ENCODE measurements around the gene DLG2. TPM values are rescaled to one million over a fixed set of nuclear protein-coding genes. Genes with fewer than 3 reads are reported as not detected.

Gene DLG2
- total RNA-seq, 4 donors from 2014 or later: 1.3 to 4.7 (median 2.4) TPM

DNA sequence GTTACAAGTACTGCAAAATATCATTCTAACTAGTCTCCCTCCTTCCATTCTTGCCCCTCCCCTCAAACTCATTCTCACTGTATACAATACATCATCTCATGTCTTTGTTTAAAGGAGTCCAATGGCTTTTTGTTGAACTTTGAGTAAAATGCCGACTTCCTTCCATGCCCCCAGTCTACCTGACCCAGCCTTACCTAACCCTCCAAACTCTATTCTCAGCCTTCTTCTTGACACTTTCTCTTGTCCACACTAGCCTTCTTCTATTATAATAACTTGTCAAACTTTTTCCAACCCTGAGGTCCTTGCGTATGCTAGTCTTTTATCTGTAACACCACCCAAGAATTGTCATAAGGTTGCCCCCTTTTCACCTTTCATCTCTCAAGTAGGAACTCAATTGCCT, 1329.6 kb downstream of the DLG2 start:
- TF ChIP-seq, protein P1, sequence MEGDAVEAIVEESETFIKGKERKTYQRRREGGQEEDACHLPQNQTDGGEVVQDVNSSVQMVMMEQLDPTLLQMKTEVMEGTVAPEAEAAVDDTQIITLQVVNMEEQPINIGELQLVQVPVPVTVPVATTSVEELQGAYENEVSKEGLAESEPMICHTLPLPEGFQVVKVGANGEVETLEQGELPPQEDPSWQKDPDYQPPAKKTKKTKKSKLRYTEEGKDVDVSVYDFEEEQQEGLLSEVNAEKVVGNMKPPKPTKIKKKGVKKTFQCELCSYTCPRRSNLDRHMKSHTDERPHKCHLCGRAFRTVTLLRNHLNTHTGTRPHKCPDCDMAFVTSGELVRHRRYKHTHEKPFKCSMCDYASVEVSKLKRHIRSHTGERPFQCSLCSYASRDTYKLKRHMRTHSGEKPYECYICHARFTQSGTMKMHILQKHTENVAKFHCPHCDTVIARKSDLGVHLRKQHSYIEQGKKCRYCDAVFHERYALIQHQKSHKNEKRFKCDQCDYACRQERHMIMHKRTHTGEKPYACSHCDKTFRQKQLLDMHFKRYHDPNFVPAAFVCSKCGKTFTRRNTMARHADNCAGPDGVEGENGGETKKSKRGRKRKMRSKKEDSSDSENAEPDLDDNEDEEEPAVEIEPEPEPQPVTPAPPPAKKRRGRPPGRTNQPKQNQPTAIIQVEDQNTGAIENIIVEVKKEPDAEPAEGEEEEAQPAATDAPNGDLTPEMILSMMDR (IDR thresholded peaks at IDR 0.05 in 4 of 5, conservative IDR thresholded peaks at IDR 0.05 in 1 of 5): no peak
- TF ChIP-seq POLR2A (IDR thresholded peaks at IDR 0.05): no peak
- Histone ChIP-seq H3K9me3 (no peaks in the 10 kb centered on the region), H3K4me3 (no peak overlapping the region), H3K27ac (no peak overlapping the region), H3K36me3 (no peaks in the 10 kb centered on the region), H3K27me3 (no peaks in the 10 kb centered on the region), H3K4me1 (no peaks in the 10 kb centered on the region)
- DNase-seq (no peak), ATAC-seq (no peak)
- intact Hi-C loops (cut with DNase I; ENCODE audit: low total_unique reads) (no loop called here), in situ Hi-C loops (cut with MboI; ENCODE audit: low sequenced_read_pairs in 4 of 4) (no loop called here)

DNA sequence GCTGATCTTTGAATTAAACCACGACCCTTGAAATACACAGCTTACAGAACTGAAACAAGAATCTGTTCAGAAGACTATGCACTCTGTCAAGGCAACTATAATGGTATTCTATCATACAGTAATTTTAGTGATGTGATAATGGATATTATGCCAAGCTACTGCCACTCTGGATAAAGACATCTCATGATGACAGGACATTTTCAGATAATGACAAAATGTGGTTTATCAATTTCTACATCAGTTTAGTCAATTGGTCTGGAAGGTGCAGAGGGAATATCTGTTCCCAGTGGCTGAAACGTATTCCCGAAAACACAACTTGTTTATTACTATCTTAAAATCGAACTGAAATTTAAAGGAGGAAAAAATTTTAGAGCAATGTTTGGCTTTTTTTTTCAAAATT, 1331.3 kb downstream of the DLG2 start:
- no peaks in the 10 kb centered on the region for H3K27me3 ChIP-seq
- no peaks in the 10 kb centered on the region for H3K9me3 ChIP-seq
- no peak for DNase-seq
- in situ Hi-C loops (cut with MboI; ENCODE audit: low sequenced_read_pairs in 4 of 4): no loop called here
- H3K36me3 ChIP-seq: no peaks in the 10 kb centered on the region
- no peak for TF ChIP-seq POLR2A (IDR thresholded peaks at IDR 0.05)
- TF ChIP-seq, protein P1 (IDR thresholded peaks at IDR 0.05 in 4 of 5, conservative IDR thresholded peaks at IDR 0.05 in 1 of 5): no peak
- H3K4me1 ChIP-seq: no peaks in the 10 kb centered on the region
- intact Hi-C loops (cut with DNase I; ENCODE audit: low total_unique reads): no loop called here
- no peak overlapping the region for H3K27ac ChIP-seq
- no peak for ATAC-seq
- no peak overlapping the region for H3K4me3 ChIP-seq

DNA sequence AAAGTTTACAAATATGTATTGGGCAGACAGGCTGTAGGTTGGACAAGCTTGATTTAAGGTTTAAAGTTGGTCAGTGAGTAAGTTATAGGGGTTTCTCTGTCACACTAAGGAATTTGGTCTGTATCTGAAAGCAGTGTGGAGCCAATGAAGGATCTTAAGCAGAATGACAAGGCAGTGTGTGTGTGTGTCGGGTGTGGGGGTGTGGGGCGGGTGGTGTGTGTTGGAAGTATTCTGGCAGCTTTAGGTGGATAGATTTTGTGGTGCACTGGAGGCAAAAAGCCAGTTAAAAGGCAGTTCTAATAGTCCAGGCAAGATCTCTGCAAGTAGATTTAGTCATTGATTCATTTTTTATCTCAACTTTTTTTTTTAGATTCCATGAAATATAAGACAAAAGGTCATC, 1334.2 kb downstream of the DLG2 start:
- DNase-seq (no peak), ATAC-seq (no peak)
- Histone ChIP-seq H3K4me3 (no peak overlapping the region), H3K9me3 (no peaks in the 10 kb centered on the region), H3K27ac (no peak overlapping the region), H3K27me3 (no peaks in the 10 kb centered on the region), H3K36me3 (no peaks in the 10 kb centered on the region), H3K4me1 (no peaks in the 10 kb centered on the region)
- in situ Hi-C loops (cut with MboI; ENCODE audit: low sequenced_read_pairs in 4 of 4): no loop called here
- intact Hi-C loops (cut with DNase I; ENCODE audit: low total_unique reads): no loop called here
- TF ChIP-seq POLR2A (IDR thresholded peaks at IDR 0.05): no peak
- TF ChIP-seq, protein P1 (IDR thresholded peaks at IDR 0.05 in 4 of 5, conservative IDR thresholded peaks at IDR 0.05 in 1 of 5): no peak

DNA sequence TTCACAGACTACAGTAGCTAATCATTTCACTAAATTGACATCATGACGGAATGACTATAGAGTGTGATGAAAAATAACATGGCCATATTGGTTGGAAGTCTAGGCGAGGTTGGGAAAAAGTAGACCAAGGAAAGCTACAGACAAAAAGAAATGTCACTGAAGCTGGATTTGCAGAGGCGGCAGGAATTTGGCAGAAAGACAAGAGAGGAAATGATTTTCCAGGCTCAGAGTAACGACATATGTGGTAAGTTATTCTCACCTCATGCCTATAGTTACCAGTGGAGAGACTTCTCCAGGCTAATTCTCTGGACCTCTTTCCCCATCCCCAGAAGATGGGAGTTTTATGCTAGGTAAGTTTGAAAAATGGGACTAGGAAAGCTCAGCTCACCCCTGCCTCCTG, 1335.1 kb downstream of the DLG2 start:
- in situ Hi-C loops (cut with MboI; ENCODE audit: low sequenced_read_pairs in 4 of 4) (no loop called here), intact Hi-C loops (cut with DNase I; ENCODE audit: low total_unique reads) (no loop called here)
- no peaks in the 10 kb centered on the region for H3K27me3 ChIP-seq
- TF ChIP-seq, protein P1 (IDR thresholded peaks at IDR 0.05 in 4 of 5, conservative IDR thresholded peaks at IDR 0.05 in 1 of 5): no peak
- no peak for TF ChIP-seq POLR2A (IDR thresholded peaks at IDR 0.05)
- H3K9me3 ChIP-seq: no peaks in the 10 kb centered on the region
- DNase-seq (no peak), ATAC-seq (no peak)
- no peaks in the 10 kb centered on the region for H3K36me3 ChIP-seq
- no peak overlapping the region for H3K27ac ChIP-seq
- no peaks in the 10 kb centered on the region for H3K4me1 ChIP-seq
- no peak overlapping the region for H3K4me3 ChIP-seq

DNA sequence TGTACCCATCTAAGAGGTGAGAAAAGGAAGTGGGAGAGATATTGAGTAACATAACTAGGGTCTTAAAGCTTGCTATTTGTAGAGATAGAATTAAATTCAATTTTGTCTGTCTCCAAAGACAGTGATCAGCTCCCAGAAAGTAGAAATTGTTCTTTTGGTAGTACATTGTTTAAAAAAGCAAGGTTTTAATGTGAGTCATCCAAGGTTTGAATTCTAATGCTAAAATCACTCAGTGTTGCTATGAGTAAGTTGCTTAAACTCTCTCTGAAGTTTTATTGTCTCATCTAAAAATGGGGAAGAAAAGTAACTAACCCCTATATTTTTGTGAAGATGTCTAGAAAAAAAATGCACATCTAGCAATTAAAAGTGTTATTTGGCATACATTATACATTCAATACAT, 1336.5 kb downstream of the DLG2 start:
- H3K27me3 ChIP-seq: no peaks in the 10 kb centered on the region
- in situ Hi-C loops (cut with MboI; ENCODE audit: low sequenced_read_pairs in 4 of 4) (no loop called here), intact Hi-C loops (cut with DNase I; ENCODE audit: low total_unique reads) (no loop called here)
- H3K4me3 ChIP-seq: no peak overlapping the region
- no peak for TF ChIP-seq POLR2A (IDR thresholded peaks at IDR 0.05)
- TF ChIP-seq, protein P1 (IDR thresholded peaks at IDR 0.05 in 4 of 5, conservative IDR thresholded peaks at IDR 0.05 in 1 of 5): no peak
- no peak overlapping the region for H3K27ac ChIP-seq
- ATAC-seq (no peak), DNase-seq (no peak)
- H3K4me1 ChIP-seq: no peaks in the 10 kb centered on the region
- H3K36me3 ChIP-seq: no peaks in the 10 kb centered on the region
- H3K9me3 ChIP-seq: no peaks in the 10 kb centered on the region
